A549 (cell line): ENCODE measurements around the gene MTHFSD.

ENCODE experiments used
- CTCF ChIP-seq: fragments of >200 bp; sonication (Bioruptor Twin); formaldehyde crosslinking; IDR thresholded peaks from 3 replicates; pipeline ENCODE4 v1.5.1; 2016
- JUNB ChIP-seq: fragments of >200 bp; sonication (Bioruptor Twin); formaldehyde crosslinking; IDR thresholded peaks from 2 replicates; pipeline ENCODE4 v1.6.1; 2016
- NR3C1 ChIP-seq: fragments of >200 bp; sonication (Bioruptor Twin); formaldehyde crosslinking; IDR thresholded peaks from 3 replicates; pipeline ENCODE4 v1.6.1; 2017
- POLR2A ChIP-seq: IDR thresholded peaks from 2 replicates; pipeline ENCODE4 v1.6.1; 2012; ENCODE audit warnings: mild to moderate bottlenecking, low read length
- RNF2 ChIP-seq: fragments of 200-600 bp; sonication (generic); IDR thresholded peaks from 2 replicates; pipeline ENCODE4 v1.6.1; 2016; ENCODE audit warnings: low read depth, mild to moderate bottlenecking, antibody characterized with exemption, moderate library complexity, borderline replicate concordance

- TF ChIP-seq POLR2A (no peak), RNF2 (no peak), JUNB (no peak), NR3C1 (no peak), CTCF (no peak)
Measured at GRCh38 chr16:86562356-86562755, 7.3 kb upstream of the MTHFSD start.
